ENCODE measurements around the gene ARF3.

ARF3 gene

GRCh38 chr12:48932878-48933277, 24.4 kb downstream of the ARF3 start:
- no peak for TF ChIP-seq EGR1 (IDR thresholded peaks at IDR 0.05)
- TF ChIP-seq MAX (IDR thresholded peaks at IDR 0.05): no peak
- no peak for TF ChIP-seq YY1 (IDR thresholded peaks at IDR 0.05; ENCODE audit: low read depth)
- TF ChIP-seq FOXM1 (IDR thresholded peaks at IDR 0.05; ENCODE audit: borderline replicate concordance, low read depth): no peak
- no peak for TF ChIP-seq USF1 (IDR thresholded peaks at IDR 0.05)
- TF ChIP-seq TCF12 (IDR thresholded peaks at IDR 0.05; ENCODE audit: low read depth): no peak
- no peak for TF ChIP-seq TAF1 (IDR thresholded peaks at IDR 0.05; ENCODE audit: low read depth)
- no peak for TF ChIP-seq CREB1 (IDR thresholded peaks at IDR 0.05; ENCODE audit: low read depth)

- no peak for TF ChIP-seq ZBTB7A (IDR thresholded peaks at IDR 0.05; ENCODE audit: low read depth)
- no peak for TF ChIP-seq CEBPB (IDR thresholded peaks at IDR 0.05)
- no peak for TF ChIP-seq CREB1 (IDR thresholded peaks at IDR 0.05; ENCODE audit: low read depth)
- no peak for TF ChIP-seq EP300 (IDR thresholded peaks at IDR 0.05; ENCODE audit: borderline replicate concordance)
- TF ChIP-seq TEAD4 (IDR thresholded peaks at IDR 0.05): no peak
- no peak for TF ChIP-seq RAD21 (IDR thresholded peaks at IDR 0.05; ENCODE audit: low read depth)
- no peak for TF ChIP-seq TAF1 (IDR thresholded peaks at IDR 0.05; ENCODE audit: low read depth)
- TF ChIP-seq MAX (IDR thresholded peaks at IDR 0.05): no peak
- no peak for TF ChIP-seq NFIC (IDR thresholded peaks at IDR 0.05)
- TF ChIP-seq YY1 (IDR thresholded peaks at IDR 0.05; ENCODE audit: low read depth): no peak
- no peak for TF ChIP-seq REST (IDR thresholded peaks at IDR 0.05; ENCODE audit: low read depth)
Measured at GRCh38 chr12:48930475-48930874, 26.8 kb downstream of the ARF3 start.

- TF ChIP-seq EGR1 (IDR thresholded peaks at IDR 0.05): no peak
- no peak for TF ChIP-seq REST (IDR thresholded peaks at IDR 0.05; ENCODE audit: low read depth)
- no peak for TF ChIP-seq EP300 (IDR thresholded peaks at IDR 0.05; ENCODE audit: borderline replicate concordance)
- no peak for TF ChIP-seq RAD21 (IDR thresholded peaks at IDR 0.05; ENCODE audit: low read depth)
- no peak for TF ChIP-seq USF1 (IDR thresholded peaks at IDR 0.05)
- TF ChIP-seq MAX (IDR thresholded peaks at IDR 0.05): no peak
- no peak for TF ChIP-seq CREB1 (IDR thresholded peaks at IDR 0.05; ENCODE audit: low read depth)
- no peak for TF ChIP-seq TCF12 (IDR thresholded peaks at IDR 0.05; ENCODE audit: low read depth)
- TF ChIP-seq CEBPB (IDR thresholded peaks at IDR 0.05): no peak
- no peak for TF ChIP-seq YY1 (IDR thresholded peaks at IDR 0.05; ENCODE audit: low read depth)
- no peak for TF ChIP-seq TAF1 (IDR thresholded peaks at IDR 0.05; ENCODE audit: low read depth)
Measured at GRCh38 chr12:48929551-48929950, 27.7 kb downstream of the ARF3 start.

GRCh38 chr12:48927261-48927660, 30.0 kb downstream of the ARF3 start:
- TF ChIP-seq CREB1 (IDR thresholded peaks at IDR 0.05; ENCODE audit: low read depth) (no peak), TEAD4 (IDR thresholded peaks at IDR 0.05) (no peak), ZBTB7A (IDR thresholded peaks at IDR 0.05; ENCODE audit: low read depth) (no peak), FOXM1 (IDR thresholded peaks at IDR 0.05; ENCODE audit: borderline replicate concordance, low read depth) (no peak), TAF1 (IDR thresholded peaks at IDR 0.05; ENCODE audit: low read depth) (no peak)

- TF ChIP-seq TAF1 (IDR thresholded peaks at IDR 0.05; ENCODE audit: low read depth) (no peak), NFIC (IDR thresholded peaks at IDR 0.05) (no peak), RAD21 (IDR thresholded peaks at IDR 0.05; ENCODE audit: low read depth) (no peak), EGR1 (IDR thresholded peaks at IDR 0.05) (no peak), ZBTB7A (IDR thresholded peaks at IDR 0.05; ENCODE audit: low read depth) (peak; percentile 26; the same call in 1 of the 2 replicates), CEBPB (IDR thresholded peaks at IDR 0.05) (no peak)
Measured at GRCh38 chr12:48925304-48926011, 31.8 kb downstream of the ARF3 start, which contains the start of gene FKBP11. Gene FKBP11 (minus strand): TSS chr12:48925492. CDS start chr12:48925428, 64 bp downstream.
